Skeletal muscle tissue (tissue), 4 donors: Measurements from ENCODE around the gene IL17RE. TPM values are rescaled to one million over a fixed set of nuclear protein-coding genes. Genes with fewer than 3 reads are reported as not detected.

Experiments used
- H3K27ac ChIP-seq: one replicate; pipeline ENCODE4 v1.7.0; 2013; ENCODE audit warnings: mild to moderate bottlenecking, low read depth, low read length, inconsistent platforms
- H3K27me3 ChIP-seq, 3 donors: one replicate each; pipeline ENCODE4 v1.7.0; 2013; ENCODE audit warnings: low read length in 3 of 3; ENCODE audit not compliant: control insufficient read depth in 3 of 3, insufficient read depth in 3 of 3
- H3K36me3 ChIP-seq, 3 donors: one replicate each; pipeline ENCODE4 v1.7.0; 2013; ENCODE audit warnings: low read length in 3 of 3; ENCODE audit not compliant: control insufficient read depth in 3 of 3, insufficient read depth in 3 of 3
- H3K4me1 ChIP-seq, 3 donors: one replicate each; pipeline ENCODE4 v1.7.0; 2013; ENCODE audit warnings: low read length in 3 of 3, mild to moderate bottlenecking in 3 of 3; ENCODE audit not compliant: control insufficient read depth in 3 of 3, insufficient read depth in 3 of 3
- H3K4me3 ChIP-seq, 3 donors: one replicate each; pipeline ENCODE4 v1.7.0; 2013; ENCODE audit warnings: low read length in 3 of 3
- H3K9ac ChIP-seq, 3 donors: one replicate each; pipeline ENCODE4 v1.7.0; 2013; ENCODE audit warnings: low read length in 3 of 3, mild to moderate bottlenecking in 3 of 3, moderate library complexity in 2 of 3, low read depth in 1 of 3
- H3K9me3 ChIP-seq, 3 donors: one replicate each; pipeline ENCODE4 v1.7.0; 2013; ENCODE audit warnings: low read length in 3 of 3; ENCODE audit not compliant: control insufficient read depth in 3 of 3
- total RNA-seq: library from RNA; depleted of rRNA; stranded (reverse); fragments of >200 nt; gene quantifications from one replicate; pipeline ENCODE4 v1.2.3, GENCODE V29; 2014
- donor health status: Osteomylitis.

The IL17RE gene
- total RNA-seq, 1 donor from 2014 or later: not detected

- no peak within 1 kb of the TSS for H3K4me3 ChIP-seq
- H3K4me1 ChIP-seq: no peaks in the 10 kb centered on the region
- H3K9me3 ChIP-seq: no peaks in the 10 kb centered on the region
- H3K27ac ChIP-seq: no peak within 1 kb of the TSS
- H3K9ac ChIP-seq: no peak within 1 kb of the TSS
- H3K36me3 ChIP-seq: no peaks in the 10 kb centered on the region
- no peaks in the 10 kb centered on the region for H3K27me3 ChIP-seq
These were observed 22.7 kb upstream of the IL17RE start, which contains the start of gene CIDEC for GRCh38 chr3:9879830-9880549. TSS of gene CIDEC (minus strand) at chr3:9880253. CDS start at chr3:9878486, 1,767 bp downstream.

- H3K36me3 ChIP-seq: no peaks in the 10 kb centered on the region
- no peaks in the 10 kb centered on the region for H3K27me3 ChIP-seq
- no peak overlapping the region for H3K9ac ChIP-seq
- H3K27ac ChIP-seq: no peak overlapping the region
- H3K4me3 ChIP-seq: no peak overlapping the region
- no peaks in the 10 kb centered on the region for H3K9me3 ChIP-seq
- no peaks in the 10 kb centered on the region for H3K4me1 ChIP-seq
These were observed 21.2 kb upstream of the IL17RE start for GRCh38 chr3:9881441-9881840.

GRCh38 chr3:9883706-9884554 is 18.7 kb upstream of the IL17RE start:
- no peak overlapping the region for H3K27ac ChIP-seq
- no peaks in the 10 kb centered on the region for H3K9me3 ChIP-seq
- H3K36me3 ChIP-seq: no peaks in the 10 kb centered on the region
- H3K27me3 ChIP-seq: no peaks in the 10 kb centered on the region
- H3K4me3 ChIP-seq: no peak overlapping the region
- no peaks in the 10 kb centered on the region for H3K4me1 ChIP-seq
- H3K9ac ChIP-seq: no peak overlapping the region

GRCh38 chr3:9884555-9885165 is 18.0 kb upstream of the IL17RE start:
- H3K9me3 ChIP-seq: no peaks in the 10 kb centered on the region
- no peaks in the 10 kb centered on the region for H3K36me3 ChIP-seq
- H3K9ac ChIP-seq: no peak overlapping the region
- no peaks in the 10 kb centered on the region for H3K4me1 ChIP-seq
- H3K4me3 ChIP-seq: no peak overlapping the region
- no peaks in the 10 kb centered on the region for H3K27me3 ChIP-seq
- H3K27ac ChIP-seq: no peak overlapping the region

GRCh38 chr3:9886328-9886727 is 16.3 kb upstream of the IL17RE start:
- no peaks in the 10 kb centered on the region for H3K9me3 ChIP-seq
- no peak overlapping the region for H3K4me3 ChIP-seq
- H3K27me3 ChIP-seq: no peaks in the 10 kb centered on the region
- no peak overlapping the region for H3K9ac ChIP-seq
- peaks cover 0 to 3% (median 3%) of the 10 kb centered on the region in 3 donors for H3K4me1 ChIP-seq
- H3K27ac ChIP-seq: no peak overlapping the region
- no peaks in the 10 kb centered on the region for H3K36me3 ChIP-seq

GRCh38 chr3:9887480-9887879 is 15.2 kb upstream of the IL17RE start:
- H3K9ac ChIP-seq: no peak overlapping the region
- peaks cover 2 to 3% (median 3%) of the 10 kb centered on the region in 3 donors for H3K4me1 ChIP-seq
- peaks cover 0 to 2% (median 0%) of the 10 kb centered on the region in 3 donors for H3K36me3 ChIP-seq
- H3K27ac ChIP-seq: no peak overlapping the region
- H3K9me3 ChIP-seq: no peaks in the 10 kb centered on the region
- H3K4me3 ChIP-seq: no peak overlapping the region
- H3K27me3 ChIP-seq: no peaks in the 10 kb centered on the region

GRCh38 chr3:9888540-9888939 is 14.1 kb upstream of the IL17RE start:
- Histone ChIP-seq H3K9ac (no peak overlapping the region), H3K4me1 (peaks cover 3 to 7% (median 3%) of the 10 kb centered on the region in 3 donors), H3K36me3 (peaks cover 6 to 10% (median 8%) of the 10 kb centered on the region in 3 donors), H3K9me3 (no peaks in the 10 kb centered on the region), H3K27ac (no peak overlapping the region), H3K4me3 (no peak overlapping the region), H3K27me3 (no peaks in the 10 kb centered on the region)

GRCh38 chr3:9889405-9889804 is 13.2 kb upstream of the IL17RE start:
- Histone ChIP-seq H3K4me3 (no peak overlapping the region), H3K36me3 (peaks cover 6 to 13% (median 8%) of the 10 kb centered on the region in 3 donors), H3K9me3 (no peaks in the 10 kb centered on the region), H3K27me3 (no peaks in the 10 kb centered on the region), H3K9ac (peak overlapping the region in 1 of 3 donors; percentile 40), H3K27ac (no peak overlapping the region), H3K4me1 (peaks cover 3 to 7% (median 3%) of the 10 kb centered on the region in 3 donors)

GRCh38 chr3:9890249-9891071 is 12.2 kb upstream of the IL17RE start, which contains the start of gene JAGN1:
TSS of gene JAGN1 (plus strand) at chr3:9890610. CDS start at chr3:9890723, 113 bp downstream.
- no peaks in the 10 kb centered on the region for H3K27me3 ChIP-seq
- H3K36me3 ChIP-seq: peaks cover 6 to 17% (median 8%) of the 10 kb centered on the region in 3 donors
- no peaks in the 10 kb centered on the region for H3K9me3 ChIP-seq
- H3K27ac ChIP-seq: peak within 1 kb of the TSS; percentile 90
- H3K9ac ChIP-seq: peak within 1 kb of the TSS; percentile 91 to 100 (median 99)
- H3K4me3 ChIP-seq: peak within 1 kb of the TSS; percentile 78 to 96 (median 93)
- peaks cover 3 to 7% (median 3%) of the 10 kb centered on the region in 3 donors for H3K4me1 ChIP-seq
